HG02798 (cell line): ENCODE results near the gene RBP4.

Experiments
- ATAC-seq: cut with Tn5 transposase; IDR thresholded peaks from one replicate; pipeline ENCODE4 v1.9.1; 2021; ENCODE audit warnings: mild to moderate bottlenecking; ENCODE audit not compliant: unreplicated experiment, poor library complexity

Gene RBP4

GRCh38 chr10:93597075-93597599, 3.9 kb downstream of the RBP4 start:
- no peak for ATAC-seq

DNA sequence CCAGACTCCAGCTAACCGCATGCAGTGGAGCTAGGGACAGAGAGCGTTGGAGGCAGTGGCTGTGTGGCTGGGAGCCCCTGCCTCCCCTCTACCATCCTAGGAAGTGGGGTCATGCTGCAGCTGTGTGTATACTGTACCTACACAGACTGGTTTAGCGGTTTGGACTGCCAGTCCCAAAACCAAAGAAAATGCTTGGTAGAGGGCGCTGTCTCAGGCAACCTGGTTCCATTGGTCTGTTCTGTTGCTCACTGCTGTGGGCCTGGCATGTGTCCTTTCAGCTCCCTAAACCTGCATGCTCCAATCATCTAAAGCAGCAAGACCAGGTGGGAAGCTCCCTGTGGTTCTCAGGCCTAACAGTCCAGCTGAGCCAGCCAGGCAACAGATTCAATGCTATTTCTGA, 4.5 kb downstream of the RBP4 start:
- no peak for ATAC-seq

DNA sequence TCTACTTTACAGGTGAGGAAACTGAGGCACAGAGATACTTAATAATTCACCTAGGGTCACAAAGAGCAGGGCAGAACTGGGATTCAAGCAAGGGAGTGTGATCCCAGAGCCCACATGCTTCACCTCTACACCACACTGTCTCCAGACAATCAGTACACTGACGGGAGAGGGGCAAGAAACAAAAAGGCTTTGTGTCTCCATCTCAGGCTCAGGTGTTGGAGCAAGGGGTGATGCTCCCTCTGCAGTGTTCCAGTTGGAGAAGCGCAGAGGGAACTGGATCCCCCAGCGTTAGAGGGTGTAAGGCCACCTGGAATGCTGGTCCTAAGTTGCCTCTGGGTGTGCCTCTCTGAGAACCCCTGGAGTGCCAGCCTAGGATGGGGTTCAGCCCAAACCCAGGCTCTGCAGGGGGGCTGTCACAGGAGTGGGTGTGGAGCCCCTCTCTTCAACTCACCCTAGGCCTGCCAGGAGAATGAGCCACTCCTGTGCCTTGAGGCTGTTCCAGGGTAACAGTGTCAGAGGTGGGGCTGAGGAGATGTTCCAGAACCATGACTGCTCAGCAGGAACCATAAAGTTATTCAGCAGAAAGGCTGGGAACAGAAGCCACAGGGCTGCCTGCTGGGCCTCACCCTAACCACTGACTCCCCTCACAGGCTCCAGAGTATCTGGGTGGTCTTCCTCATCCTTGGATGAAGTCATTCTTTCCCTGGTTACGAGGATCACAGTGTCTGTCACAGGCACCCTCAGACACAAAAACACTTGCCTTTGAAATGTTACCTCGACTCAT, 5.5 kb downstream of the RBP4 start:
- no peak for ATAC-seq

GRCh38 chr10:93594518-93594917, 6.5 kb downstream of the RBP4 start:
- ATAC-seq, result no peak

GRCh38 chr10:93593749-93594148, 7.3 kb downstream of the RBP4 start:
- ATAC-seq, result no peak

- no peak for ATAC-seq
Observed at GRCh38 chr10:93593254-93593653, 7.8 kb downstream of the RBP4 start.

DNA sequence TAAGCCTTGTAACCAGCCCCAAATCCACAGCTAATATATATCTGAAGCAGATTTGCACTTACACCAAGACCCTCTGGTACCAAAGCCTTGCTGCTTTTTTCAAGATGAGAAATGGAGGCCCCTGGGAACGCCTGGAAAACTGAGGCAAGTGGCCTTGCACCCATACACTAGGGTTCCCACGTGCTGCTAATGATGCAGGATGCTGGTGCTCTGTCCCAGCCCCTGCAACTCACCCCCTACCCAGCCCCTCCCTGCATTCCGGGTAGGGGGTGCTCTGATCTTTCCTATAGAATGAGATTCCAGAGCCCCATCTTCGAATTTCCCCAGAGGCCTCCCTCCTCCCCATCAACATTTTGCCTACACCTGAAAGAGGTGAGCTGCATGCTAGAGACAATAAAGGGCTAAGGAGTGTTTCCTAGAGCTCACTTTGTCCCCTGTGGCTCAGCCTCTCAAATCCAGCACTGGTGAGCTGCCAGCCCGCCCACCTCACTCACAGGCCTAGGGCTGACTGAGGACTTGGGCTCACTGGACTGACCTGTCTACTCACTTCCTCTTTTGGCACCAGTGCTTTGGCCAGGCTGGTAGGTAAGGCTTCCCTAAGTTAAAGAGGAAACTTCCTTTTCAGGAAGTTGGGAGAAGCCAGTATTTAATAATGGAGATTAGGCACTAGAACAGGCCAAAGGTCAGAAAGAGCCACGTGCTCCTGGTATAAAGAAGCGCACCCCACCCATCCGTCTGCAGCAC, 9.8 kb downstream of the RBP4 start:
- ATAC-seq, result no peak

- no peak for ATAC-seq
Observed at GRCh38 chr10:93590638-93591037, 10.4 kb downstream of the RBP4 start.

DNA sequence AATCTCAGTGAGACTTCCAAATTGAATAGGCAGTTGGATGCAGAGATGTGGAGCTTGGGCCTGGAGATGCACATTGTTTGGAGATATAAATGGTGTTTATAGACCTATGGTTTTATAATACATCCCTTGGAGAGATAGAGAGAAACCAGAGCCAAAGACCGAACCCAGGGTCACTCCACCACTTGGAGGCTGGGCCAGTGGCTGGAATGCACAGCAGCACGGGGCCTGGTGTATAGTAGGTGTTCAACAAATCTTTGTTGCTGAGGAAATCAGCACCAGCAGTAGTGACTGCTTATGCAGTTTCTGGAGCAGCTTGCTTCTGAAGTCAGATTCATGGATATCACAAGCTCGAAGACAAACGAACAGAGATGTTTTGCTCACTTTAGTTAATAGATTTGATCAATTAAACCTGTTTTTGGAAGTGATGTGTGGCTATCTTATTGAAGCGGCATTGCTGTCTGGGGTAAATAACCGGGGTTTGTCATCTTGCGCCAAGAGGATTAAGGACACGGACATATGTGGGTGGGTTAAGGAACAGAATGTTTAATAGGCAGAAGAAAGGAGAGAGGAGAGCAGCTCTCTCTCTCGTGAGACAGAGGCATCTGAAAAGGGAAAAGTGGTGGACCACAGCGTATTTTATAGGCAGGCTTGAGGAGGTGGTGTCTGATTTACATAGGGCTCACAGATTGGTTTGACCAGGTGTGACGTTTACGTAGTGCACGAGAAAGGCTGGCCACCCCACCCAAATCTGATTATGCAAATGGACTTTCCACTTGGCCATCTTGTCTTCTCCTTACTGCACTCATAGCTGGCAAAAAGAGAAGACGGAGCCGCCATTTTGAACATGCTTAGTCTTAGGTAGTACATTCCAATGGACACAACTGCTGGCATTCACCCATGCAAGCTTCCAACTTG, 11.1 kb downstream of the RBP4 start:
- ATAC-seq, result no peak

GRCh38 chr10:93584445-93584844, 16.6 kb downstream of the RBP4 start:
- ATAC-seq, result no peak

DNA sequence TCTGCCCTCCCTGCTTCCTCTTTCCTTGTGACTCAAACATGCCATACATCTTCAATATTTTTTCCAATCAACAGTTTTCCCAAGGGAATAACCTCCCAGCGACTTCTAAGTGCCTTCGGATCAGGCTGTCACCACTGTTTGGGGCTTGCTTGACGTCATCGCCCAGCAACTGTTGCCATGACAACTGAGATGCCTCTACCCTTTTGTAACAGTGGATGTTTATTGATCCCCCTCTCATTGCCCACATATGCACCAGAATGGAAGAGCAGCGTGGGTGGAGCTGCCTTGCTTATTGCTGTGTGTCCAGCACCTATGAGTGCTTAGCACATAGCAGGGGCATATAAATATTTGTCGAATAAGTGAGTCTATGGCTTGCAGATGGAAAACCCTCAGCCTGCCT, 20.2 kb downstream of the RBP4 start:
- no peak for ATAC-seq

DNA sequence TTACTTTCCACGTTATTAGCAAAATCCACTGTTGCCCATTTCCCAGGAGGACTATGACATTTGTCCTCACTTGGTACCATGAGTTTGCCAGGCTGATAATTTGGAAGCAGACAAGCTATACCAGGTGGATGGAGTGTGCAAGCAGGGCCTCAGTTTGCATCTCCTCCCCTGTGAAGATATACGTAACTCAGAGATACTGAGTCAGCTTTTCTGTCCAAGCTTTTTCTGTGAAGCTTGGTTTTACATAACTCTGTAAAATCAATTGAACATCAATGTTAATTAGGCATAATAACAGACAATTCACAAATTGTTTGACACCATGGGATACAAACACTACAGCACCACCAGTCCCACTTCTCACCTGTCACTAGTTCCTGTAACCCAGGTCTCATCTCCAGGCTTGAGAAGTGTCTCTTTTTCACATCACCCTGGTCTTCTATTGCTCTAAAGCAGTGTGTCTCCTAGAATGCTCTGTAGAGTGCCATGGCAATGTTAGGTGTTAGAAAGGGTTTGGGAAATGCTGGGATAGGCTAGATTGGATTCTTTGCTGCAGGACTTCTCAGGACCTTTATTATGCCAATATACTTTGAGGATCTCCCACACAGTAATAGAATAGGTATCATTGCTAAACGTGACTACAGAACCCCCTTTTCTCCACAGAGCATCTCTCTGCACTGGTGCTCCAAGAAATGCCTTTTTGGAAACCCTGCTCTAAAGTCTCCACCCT, 20.9 kb downstream of the RBP4 start:
- no peak for ATAC-seq

DNA sequence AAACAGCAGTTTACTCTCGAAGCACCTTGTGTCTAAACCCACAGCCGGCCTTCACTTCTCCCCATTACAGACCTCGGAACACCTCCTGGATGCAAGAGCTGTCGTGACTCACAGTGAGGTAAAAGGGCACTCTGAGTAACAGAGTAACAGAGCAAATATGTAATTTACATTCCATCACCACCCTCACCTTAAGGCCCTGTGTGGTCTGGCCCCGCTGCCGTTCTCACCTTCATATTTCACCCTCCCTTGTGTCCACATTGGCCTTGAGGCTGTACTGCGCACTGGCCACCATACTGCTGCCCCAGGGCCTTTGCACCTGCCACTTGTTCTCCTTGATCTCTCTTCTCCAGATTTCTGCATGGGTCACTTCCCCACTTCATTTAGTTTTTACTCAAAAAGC, 21.9 kb downstream of the RBP4 start:
- ATAC-seq, result no peak

DNA sequence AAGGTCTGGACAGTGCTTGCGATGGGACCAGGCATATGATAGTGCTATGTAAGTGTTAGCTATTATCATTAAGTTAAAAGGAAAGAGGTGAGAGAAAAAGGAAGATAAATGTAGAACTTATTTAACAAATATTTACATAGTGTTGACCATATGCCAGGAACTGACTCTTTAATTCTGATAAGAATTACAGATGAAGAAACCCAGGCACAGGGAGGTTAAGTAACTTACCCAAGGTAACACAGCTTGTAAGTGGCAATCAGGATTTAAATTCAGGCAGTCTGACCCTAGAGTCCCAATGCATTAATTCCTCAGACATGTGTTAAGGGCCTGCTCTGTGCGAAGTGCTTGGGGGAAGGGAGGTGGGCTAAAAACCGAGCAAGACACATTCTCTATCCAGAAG, 23.5 kb downstream of the RBP4 start:
- ATAC-seq, result no peak

DNA sequence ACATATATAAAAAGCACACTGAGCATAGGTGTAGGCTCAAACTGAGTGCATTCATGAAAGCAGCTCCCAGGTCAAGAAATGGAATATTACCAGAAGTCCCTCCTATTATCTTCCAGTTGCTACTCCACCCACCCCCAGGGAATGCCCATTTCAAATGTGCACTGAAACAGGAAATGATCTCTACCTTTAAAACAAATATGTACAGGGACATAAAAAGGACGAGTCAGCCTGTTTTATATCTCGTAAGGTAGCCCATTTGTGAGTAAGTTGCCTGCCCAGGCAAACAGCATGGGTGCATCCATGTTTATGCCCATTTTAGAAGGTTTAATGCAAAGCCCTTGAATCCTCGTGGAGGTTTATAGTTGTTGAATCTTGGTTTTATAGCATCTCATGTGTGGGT, 24.1 kb downstream of the RBP4 start:
- no peak for ATAC-seq

DNA sequence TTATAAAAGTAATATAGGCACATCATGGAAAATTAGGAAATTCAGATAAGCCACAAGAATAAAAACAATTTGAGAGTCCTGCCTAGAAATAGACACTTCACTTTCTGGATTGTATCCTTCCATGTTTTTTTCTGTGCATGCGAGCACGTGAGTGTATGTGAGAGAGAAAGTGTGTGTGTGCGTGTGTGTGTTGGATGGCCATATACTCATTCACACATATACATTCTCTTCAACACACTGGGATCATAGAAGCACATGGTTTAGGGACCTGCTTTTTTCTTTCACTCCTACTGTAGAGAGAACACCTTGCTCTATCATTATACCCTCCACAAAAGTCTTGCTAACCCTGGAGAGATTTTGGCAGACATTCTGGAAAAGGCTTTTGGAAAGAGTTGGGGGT, 27.1 kb downstream of the RBP4 start:
- ATAC-seq, result no peak

- no peak for ATAC-seq
Observed at GRCh38 chr10:93573051-93573909, 27.8 kb downstream of the RBP4 start.

GRCh38 chr10:93572606-93573005, 28.4 kb downstream of the RBP4 start:
- no peak for ATAC-seq

- no peak for ATAC-seq
Observed at GRCh38 chr10:93570383-93570782, 30.7 kb downstream of the RBP4 start.
